ENCODE measurements around the gene ELL. TPM values are rescaled to one million over a fixed set of nuclear protein-coding genes. Genes with fewer than 3 reads are reported as not detected.
A peak's percentile ranks its signal among the peaks of the same experiment; 100 is the strongest.

ELL gene
- polyA plus RNA-seq, 3 donors: 12.2 to 35.3 (median 12.6) TPM

GRCh38 chr19:18465214-18465963 is 56.5 kb downstream of the ELL start:
- Mint-ChIP-seq H3K27ac (peak overlapping the region in 3 of 7 donors; percentile 15 to 62 (median 58)), H3K4me1 (peaks cover 33% of the 10 kb centered on the region), H3K9me3 (peaks cover 0 to 2% (median 0%) of the 10 kb centered on the region in 7 donors), H3K27me3 (ENCODE audit: low read depth in 3 of 3) (peaks cover 0 to 3% (median 0%) of the 10 kb centered on the region in 3 donors), H3K36me3 (peaks cover 55 to 80% of the 10 kb centered on the region in 2 donors), H3K4me3 (no peak overlapping the region)
- Histone ChIP-seq H3K36me3 (replicated peaks in 1 of 2; ENCODE audit: control insufficient read depth in 1 of 2, insufficient read depth in 2 of 2, low read length in 2 of 2) (peaks cover 46 to 76% of the 10 kb centered on the region in 2 donors), H3K27me3 (ENCODE audit: control insufficient read depth in 2 of 2, insufficient read depth in 2 of 2, low read length in 2 of 2) (no peaks in the 10 kb centered on the region), H3K9me3 (replicated peaks in 1 of 2; ENCODE audit: control insufficient read depth in 1 of 2, insufficient read depth in 1 of 2, low read length in 2 of 2) (no peaks in the 10 kb centered on the region), H3K79me2 (ENCODE audit: insufficient read depth, low read length) (peaks cover 56% of the 10 kb centered on the region), H3K9ac (ENCODE audit: insufficient read depth, low read length, poor library complexity, severe bottlenecking) (no peak overlapping the region), H3K4me1 (ENCODE audit: control insufficient read depth in 1 of 2, insufficient read depth in 2 of 2, low read length in 2 of 2) (peaks cover 0 to 23% of the 10 kb centered on the region in 2 donors), H2AFZ (ENCODE audit: insufficient read depth, low read depth, low read length, poor library complexity, severe bottlenecking) (no peak overlapping the region), H3K4me3 (replicated peaks in 1 of 3; ENCODE audit: low read depth in 2 of 3, low read length in 3 of 3) (no peak overlapping the region), H3K27ac (ENCODE audit: low read depth in 1 of 2, low read length in 2 of 2) (no peak overlapping the region), H4K20me1 (ENCODE audit: insufficient read depth, low read length) (peaks cover 99% of the 10 kb centered on the region), H3K4me2 (replicated peaks; ENCODE audit: extremely low read depth, low read length, poor library complexity, severe bottlenecking) (no peak overlapping the region)
- no peak for TF ChIP-seq CTCF (IDR thresholded peaks at IDR 0.05)
- intact Hi-C loops (cut with micrococcal nuclease): loop anchor here in 1 of 2 donors (1.0 kb wide), 1 partner anchor 9 kb away; no protein-coding TSS in a partner anchor
- 96% methylated on average over 25 of the region's 30 CpGs for WGBS (ENCODE audit: insufficient coverage)
- no peak for DNase-seq

- Histone ChIP-seq H3K27ac (ENCODE audit: low read depth in 1 of 2, low read length in 2 of 2) (no peak overlapping the region), H3K4me2 (replicated peaks; ENCODE audit: extremely low read depth, low read length, poor library complexity, severe bottlenecking) (no peak overlapping the region), H3K9me3 (replicated peaks in 1 of 2; ENCODE audit: control insufficient read depth in 1 of 2, insufficient read depth in 1 of 2, low read length in 2 of 2) (no peaks in the 10 kb centered on the region), H3K36me3 (replicated peaks in 1 of 2; ENCODE audit: control insufficient read depth in 1 of 2, insufficient read depth in 2 of 2, low read length in 2 of 2) (peaks cover 54 to 80% of the 10 kb centered on the region in 2 donors), H4K20me1 (ENCODE audit: insufficient read depth, low read length) (peaks cover 99% of the 10 kb centered on the region), H2AFZ (ENCODE audit: insufficient read depth, low read depth, low read length, poor library complexity, severe bottlenecking) (no peak overlapping the region), H3K9ac (ENCODE audit: insufficient read depth, low read length, poor library complexity, severe bottlenecking) (no peak overlapping the region), H3K4me1 (ENCODE audit: control insufficient read depth in 1 of 2, insufficient read depth in 2 of 2, low read length in 2 of 2) (peaks cover 0 to 16% of the 10 kb centered on the region in 2 donors), H3K79me2 (ENCODE audit: insufficient read depth, low read length) (peaks cover 50% of the 10 kb centered on the region), H3K27me3 (ENCODE audit: control insufficient read depth in 2 of 2, insufficient read depth in 2 of 2, low read length in 2 of 2) (no peaks in the 10 kb centered on the region), H3K4me3 (replicated peaks in 1 of 3; ENCODE audit: low read depth in 2 of 3, low read length in 3 of 3) (no peak overlapping the region)
- no peak for TF ChIP-seq CTCF (IDR thresholded peaks at IDR 0.05)
- peaks cover 0 to 3% (median 0%) of the 10 kb centered on the region in 3 donors for H3K27me3 Mint-ChIP-seq (ENCODE audit: low read depth in 3 of 3)
- H3K36me3 Mint-ChIP-seq: peaks cover 61 to 84% of the 10 kb centered on the region in 2 donors
- H3K9me3 Mint-ChIP-seq: peaks cover 0 to 2% (median 0%) of the 10 kb centered on the region in 7 donors
- peaks cover 25% of the 10 kb centered on the region for H3K4me1 Mint-ChIP-seq
- intact Hi-C loops (cut with micrococcal nuclease): loop anchor here in 1 of 2 donors (1.0 to 5.0 kb wide), 2 partner anchors 8 to 123 kb away; partner anchors contain the start of gene REX1BD
- no peak for DNase-seq
- peak overlapping the region in 3 of 7 donors; percentile 12 to 70 (median 42) for H3K27ac Mint-ChIP-seq
- 42% methylated on average over 8 of the region's 8 CpGs for WGBS (ENCODE audit: insufficient coverage)
- no peak overlapping the region for H3K4me3 Mint-ChIP-seq
These were observed 57.2 kb downstream of the ELL start for GRCh38 chr19:18464646-18465045.

Measured in CD14-positive monocyte (primary cell).